Sigmoid colon (tissue), 4 donors: ENCODE measurements around the gene PAOX.

Experiments used
- POLR2A ChIP-seq, 2 donors: fragments of 450-650 bp; IDR thresholded peaks; one replicate each; pipeline ENCODE4 v1.6.1; 2016; ENCODE audit warnings: antibody characterized with exemption in 2 of 2, mild to moderate bottlenecking in 2 of 2, moderate library complexity in 2 of 2
- POLR2AphosphoS5 ChIP-seq, 4 donors: sonication (generic); formaldehyde crosslinking; IDR thresholded peaks; one replicate each; pipeline ENCODE4 v1.6.1; 2017; ENCODE audit warnings: antibody characterized with exemption in 4 of 4
- TF ChIP-seq, protein P1 (sequence below), 4 experiments: fragments of 450-650 bp in 3 of 4; fragments of 200-600 bp in 1 of 4; IDR thresholded peaks; one replicate each; pipeline ENCODE4 v1.5.1; 2016 to 2019; ENCODE audit warnings: antibody characterized with exemption in 4 of 4, mild to moderate bottlenecking in 3 of 4, moderate library complexity in 2 of 4

GRCh38 chr10:133353202-133353959 is 25.7 kb upstream of the PAOX start:
- TF ChIP-seq, protein P1, sequence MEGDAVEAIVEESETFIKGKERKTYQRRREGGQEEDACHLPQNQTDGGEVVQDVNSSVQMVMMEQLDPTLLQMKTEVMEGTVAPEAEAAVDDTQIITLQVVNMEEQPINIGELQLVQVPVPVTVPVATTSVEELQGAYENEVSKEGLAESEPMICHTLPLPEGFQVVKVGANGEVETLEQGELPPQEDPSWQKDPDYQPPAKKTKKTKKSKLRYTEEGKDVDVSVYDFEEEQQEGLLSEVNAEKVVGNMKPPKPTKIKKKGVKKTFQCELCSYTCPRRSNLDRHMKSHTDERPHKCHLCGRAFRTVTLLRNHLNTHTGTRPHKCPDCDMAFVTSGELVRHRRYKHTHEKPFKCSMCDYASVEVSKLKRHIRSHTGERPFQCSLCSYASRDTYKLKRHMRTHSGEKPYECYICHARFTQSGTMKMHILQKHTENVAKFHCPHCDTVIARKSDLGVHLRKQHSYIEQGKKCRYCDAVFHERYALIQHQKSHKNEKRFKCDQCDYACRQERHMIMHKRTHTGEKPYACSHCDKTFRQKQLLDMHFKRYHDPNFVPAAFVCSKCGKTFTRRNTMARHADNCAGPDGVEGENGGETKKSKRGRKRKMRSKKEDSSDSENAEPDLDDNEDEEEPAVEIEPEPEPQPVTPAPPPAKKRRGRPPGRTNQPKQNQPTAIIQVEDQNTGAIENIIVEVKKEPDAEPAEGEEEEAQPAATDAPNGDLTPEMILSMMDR (IDR thresholded peaks at IDR 0.05) = no peak
- TF ChIP-seq POLR2A (IDR thresholded peaks at IDR 0.05) = no peak
- TF ChIP-seq POLR2AphosphoS5 (IDR thresholded peaks at IDR 0.05) = no peak
